GM18951 (cell line): ENCODE data around the gene C1QTNF9.
"Not testable (repeated sequence)": the region's sequence is repeated elsewhere in the genome, so short reads cannot be mapped to it uniquely, and the experiment has no call there.

Experiments used
- POLR2A ChIP-seq: IDR thresholded peaks from 4 replicates; pipeline ENCODE4 v1.6.1; 2011; ENCODE audit warnings: mild to moderate bottlenecking; ENCODE audit not compliant: insufficient read length, insufficient read depth; ENCODE audit errors: extremely low read depth
- in situ Hi-C: fragments of 300-500 bp; cut with MboI; formaldehyde crosslinking; loops from one replicate; pipeline ENCODE4 v1.12.0; 2022; ENCODE audit warnings: low sequenced_read_pairs, mixed read lengths, inconsistent platforms; ENCODE audit not compliant: unreplicated experiment

Gene C1QTNF9, protein sequence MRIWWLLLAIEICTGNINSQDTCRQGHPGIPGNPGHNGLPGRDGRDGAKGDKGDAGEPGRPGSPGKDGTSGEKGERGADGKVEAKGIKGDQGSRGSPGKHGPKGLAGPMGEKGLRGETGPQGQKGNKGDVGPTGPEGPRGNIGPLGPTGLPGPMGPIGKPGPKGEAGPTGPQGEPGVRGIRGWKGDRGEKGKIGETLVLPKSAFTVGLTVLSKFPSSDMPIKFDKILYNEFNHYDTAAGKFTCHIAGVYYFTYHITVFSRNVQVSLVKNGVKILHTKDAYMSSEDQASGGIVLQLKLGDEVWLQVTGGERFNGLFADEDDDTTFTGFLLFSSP

DNA sequence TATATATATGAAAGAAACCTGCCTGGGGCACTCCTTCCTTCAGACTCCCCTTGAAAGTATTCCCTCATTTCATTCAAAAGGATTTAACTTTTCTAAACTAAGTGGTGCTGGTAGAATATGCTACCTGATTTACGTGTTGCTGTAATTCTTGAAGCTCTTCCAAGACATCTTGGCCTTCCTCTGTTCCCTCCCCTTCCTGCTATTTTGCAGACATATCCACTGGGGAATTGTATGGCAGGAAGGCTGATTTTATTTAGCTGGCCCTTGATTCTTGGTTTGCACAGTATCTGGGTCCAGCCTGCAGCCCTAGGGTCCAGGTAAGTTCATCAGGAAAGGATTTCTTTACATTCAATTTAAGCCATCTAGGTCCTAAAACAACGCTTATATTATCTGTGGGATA is at the start of gene C1QTNF9:
Gene C1QTNF9, plus strand, starts transcription at position 281 of the 400 bp plus-strand sequence. CDS start 6,424 bp downstream, outside the sequence.
- in situ Hi-C loops: not testable (repeated sequence)

- in situ Hi-C loops: no loop called here
- no peak for TF ChIP-seq POLR2A
Observed at GRCh38 chr13:24261566-24261965, 47.8 kb upstream of the C1QTNF9 start.

- no peak for TF ChIP-seq POLR2A
- in situ Hi-C loops: no loop called here
Observed at GRCh38 chr13:24263632-24264031, 45.7 kb upstream of the C1QTNF9 start.

- in situ Hi-C loops: no loop called here
- TF ChIP-seq POLR2A: no peak
Observed at GRCh38 chr13:24264976-24265375, 44.4 kb upstream of the C1QTNF9 start.

DNA sequence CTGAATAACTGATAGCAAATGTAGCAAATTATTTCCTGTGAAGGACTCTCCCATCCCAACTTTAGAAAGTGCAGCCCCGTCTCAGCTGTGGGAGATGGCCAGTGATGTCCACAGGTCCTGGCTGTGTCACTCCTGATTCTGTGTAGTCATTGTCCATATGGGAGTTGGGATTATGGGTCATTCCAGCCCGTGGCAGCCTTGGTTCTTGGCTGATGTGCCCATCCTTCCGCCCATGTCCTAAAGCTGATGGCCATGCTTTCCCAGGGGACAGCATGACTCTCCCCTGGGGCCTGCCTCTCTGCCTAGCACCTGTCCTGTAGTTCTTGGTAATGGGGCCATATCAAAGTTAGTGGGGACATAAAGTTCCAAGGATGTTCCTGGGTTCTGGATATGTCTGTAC is 43.9 kb upstream of the C1QTNF9 start:
- in situ Hi-C loops: no loop called here
- TF ChIP-seq POLR2A: no peak

DNA sequence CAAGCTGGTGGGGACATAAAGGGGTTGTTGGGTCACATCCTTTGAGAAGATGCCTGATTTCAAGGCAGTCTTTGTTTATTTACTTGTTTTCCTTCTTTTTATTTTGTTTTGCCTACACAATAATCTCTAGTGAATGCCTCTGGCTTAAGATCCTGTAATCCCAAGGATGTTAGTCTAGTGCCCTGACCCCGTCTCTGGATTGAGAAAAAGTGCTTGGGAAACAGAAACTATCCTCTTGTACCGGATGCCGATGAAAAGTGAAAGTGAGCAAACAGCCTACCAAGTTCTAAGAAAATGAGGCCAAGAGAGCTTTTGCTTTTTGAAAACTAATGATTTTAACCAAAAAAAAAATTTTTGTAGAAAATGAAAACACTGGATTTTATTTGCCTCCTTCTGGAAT is 42.1 kb upstream of the C1QTNF9 start:
- no peak for TF ChIP-seq POLR2A
- in situ Hi-C loops: no loop called here

DNA sequence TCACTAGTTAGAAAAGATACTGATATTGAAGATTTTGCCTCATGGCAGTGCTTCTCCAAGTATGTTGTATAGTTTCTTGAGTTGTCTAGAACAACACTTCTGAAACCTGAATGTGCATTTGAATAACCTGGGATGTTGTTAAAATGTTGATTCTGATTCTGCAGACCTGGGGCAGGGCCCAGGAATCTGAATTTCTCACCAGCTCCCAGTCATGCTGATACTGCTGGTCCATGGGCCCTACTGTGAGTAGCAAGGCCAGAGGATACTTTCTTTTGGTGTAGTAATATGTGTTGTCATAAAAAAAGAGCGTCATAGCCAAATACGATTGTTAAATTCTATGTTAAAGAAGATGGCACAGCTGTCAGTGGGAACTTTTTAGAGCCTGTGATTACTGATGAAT is 41.6 kb upstream of the C1QTNF9 start:
- in situ Hi-C loops: no loop called here

DNA sequence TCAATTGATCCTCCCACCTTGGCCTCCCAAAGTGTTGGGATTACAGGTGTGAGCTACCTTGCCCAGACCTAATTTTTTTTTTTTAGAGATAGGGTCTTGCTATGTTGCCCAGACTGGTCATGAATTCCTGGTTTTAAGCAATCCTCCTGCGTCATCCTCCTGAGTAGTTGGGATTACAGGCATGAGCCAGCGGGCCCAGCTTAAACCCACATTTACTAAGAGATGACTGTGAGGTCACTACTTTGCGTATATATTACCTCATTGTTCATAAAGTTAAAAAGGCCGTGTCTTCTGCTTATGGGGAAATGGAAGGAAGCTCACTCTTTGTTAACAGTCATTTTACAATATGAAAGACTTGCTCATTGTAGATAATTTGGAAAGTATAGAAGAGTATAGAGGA is 39.6 kb upstream of the C1QTNF9 start:
- no peak for TF ChIP-seq POLR2A
- in situ Hi-C loops: no loop called here

More for the DNA sequence above, 41.6 kb upstream of the C1QTNF9 start:
- TF ChIP-seq POLR2A: no peak

DNA sequence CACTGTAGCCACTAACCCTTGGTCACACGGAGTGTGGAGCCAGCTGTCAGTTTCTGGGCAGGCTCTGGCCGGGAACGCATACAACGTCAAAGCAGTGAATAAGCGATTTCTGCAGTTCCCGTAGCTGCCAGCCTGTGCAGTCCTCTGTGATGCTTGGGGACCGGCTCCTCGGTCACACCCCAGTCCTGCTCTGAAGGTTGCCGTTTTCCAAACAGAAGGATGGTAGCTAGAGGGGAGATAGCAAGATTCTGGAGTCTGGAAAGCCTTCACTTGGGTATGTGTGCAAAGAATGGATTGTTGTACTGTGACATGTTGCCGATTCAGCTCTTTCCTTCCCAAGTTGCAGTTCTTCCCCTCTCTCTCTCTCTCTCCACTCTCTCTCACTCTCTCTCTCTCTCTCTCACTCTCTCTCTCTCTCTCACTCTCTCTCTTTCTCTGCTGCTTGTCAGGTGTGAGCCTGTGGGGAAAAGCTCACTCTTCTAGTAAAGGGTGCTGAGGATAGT is 38.7 kb upstream of the C1QTNF9 start:
- TF ChIP-seq POLR2A: peak; percentile 59

GRCh38 chr13:24271231-24271600 is 38.2 kb upstream of the C1QTNF9 start:
- in situ Hi-C loops: no loop called here
- no peak for TF ChIP-seq POLR2A

More for the DNA sequence above, 38.7 kb upstream of the C1QTNF9 start:
- in situ Hi-C loops: no loop called here

- in situ Hi-C loops: no loop called here
- TF ChIP-seq POLR2A: peak; percentile 52
Observed at GRCh38 chr13:24271601-24272451, 37.6 kb upstream of the C1QTNF9 start.

DNA sequence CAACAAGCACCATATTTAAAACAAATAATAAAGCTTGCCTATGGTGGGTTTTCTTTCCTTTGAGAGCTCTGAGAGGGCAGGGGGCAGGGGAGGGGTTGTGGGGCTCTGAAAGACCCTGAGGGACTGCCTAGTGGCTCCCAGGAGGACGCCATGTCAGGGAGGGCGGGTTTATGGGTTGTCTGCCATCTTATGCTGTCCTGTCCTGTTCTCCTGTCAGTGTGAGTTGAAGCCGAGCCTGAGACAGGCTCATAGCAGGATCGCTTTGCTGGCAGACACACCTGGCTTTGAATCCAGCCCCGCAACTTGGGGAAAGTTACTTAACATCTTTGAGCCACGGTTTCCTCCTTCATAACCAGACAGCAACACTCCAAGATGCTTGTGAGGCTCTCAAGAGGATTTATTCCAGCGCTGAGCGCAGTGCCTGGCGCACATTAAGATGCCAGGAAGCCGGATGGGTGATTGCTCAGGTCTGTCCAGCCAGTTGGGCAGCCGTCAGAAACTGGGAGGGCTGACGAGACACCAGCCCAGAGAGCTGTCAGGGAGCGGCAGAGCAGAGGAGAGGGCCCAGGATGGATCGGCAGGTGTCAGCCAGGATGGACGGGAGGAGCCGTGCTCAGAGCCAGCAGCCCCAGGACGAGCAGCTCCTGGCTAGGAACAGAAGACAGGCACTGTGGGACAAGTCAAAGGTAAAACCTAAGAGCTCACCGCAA is 36.8 kb upstream of the C1QTNF9 start:
- in situ Hi-C loops: no loop called here
- no peak for TF ChIP-seq POLR2A

- in situ Hi-C loops: no loop called here
- TF ChIP-seq POLR2A: no peak
Observed at GRCh38 chr13:24273926-24274325, 35.5 kb upstream of the C1QTNF9 start.
